H9 (cell line): ENCODE measurements around the gene MLIP. TPM values are rescaled to one million over a fixed set of nuclear protein-coding genes. Genes with fewer than 3 reads are reported as not detected.

Experiments
- DNase-seq: peaks from one replicate; pipeline ENCODE4 v3.0.0-alpha.2; 2017
- H2AFZ ChIP-seq: one replicate; pipeline ENCODE4 v1.6.1; 2013; ENCODE audit warnings: mild to moderate bottlenecking, low read length, control low read depth, moderate library complexity
- H2AK5ac ChIP-seq: 2 replicates; pipeline ENCODE4 v1.6.1; 2013; ENCODE audit warnings: low read length, control low read depth, mixed read lengths; ENCODE audit not compliant: insufficient read length
- H2BK120ac ChIP-seq: one replicate; pipeline ENCODE4 v1.6.1; 2013; ENCODE audit warnings: low read depth, mild to moderate bottlenecking, low read length, control low read depth, inconsistent platforms; ENCODE audit not compliant: poor library complexity, severe bottlenecking
- H2BK12ac ChIP-seq: 2 replicates; pipeline ENCODE4 v1.6.1; 2013; ENCODE audit warnings: low read length, control low read depth, mixed read lengths, low read depth; ENCODE audit not compliant: insufficient read length
- H2BK15ac ChIP-seq: 2 replicates; pipeline ENCODE4 v1.6.1; 2013; ENCODE audit warnings: low read depth, low read length, control low read depth
- H2BK20ac ChIP-seq: one replicate; pipeline ENCODE4 v1.6.1; 2013; ENCODE audit warnings: low read depth, mild to moderate bottlenecking, low read length, control low read depth, inconsistent platforms; ENCODE audit not compliant: poor library complexity, severe bottlenecking
- H2BK5ac ChIP-seq: 2 replicates; pipeline ENCODE4 v1.6.1; 2013; ENCODE audit warnings: low read length, control low read depth, mixed read lengths; ENCODE audit not compliant: insufficient read length
- H3K14ac ChIP-seq: 2 replicates; pipeline ENCODE4 v1.6.1; 2013; ENCODE audit warnings: low read length, control low read depth; ENCODE audit not compliant: insufficient read depth
- H3K18ac ChIP-seq: 2 replicates; pipeline ENCODE4 v1.6.1; 2013; ENCODE audit warnings: low read depth, mild to moderate bottlenecking, mixed read lengths, low read length, control low read depth; ENCODE audit not compliant: insufficient read length
- H3K23ac ChIP-seq: 2 replicates; pipeline ENCODE4 v1.6.1; 2013; ENCODE audit warnings: low read length, control low read depth, mixed read lengths, low read depth; ENCODE audit not compliant: insufficient read length
- H3K23me2 ChIP-seq: 2 replicates; pipeline ENCODE4 v1.6.1; 2013; ENCODE audit warnings: low read depth, mild to moderate bottlenecking, mixed read lengths, low read length, control low read depth; ENCODE audit not compliant: insufficient read length, poor library complexity, severe bottlenecking
- H3K27ac ChIP-seq: 2 replicates; pipeline ENCODE4 v1.5.1; 2013; ENCODE audit warnings: low read length, control low read depth, mixed read lengths, low read depth; ENCODE audit not compliant: insufficient read length
- H3K27me3 ChIP-seq: 2 replicates; pipeline ENCODE4 v1.6.1; 2013; ENCODE audit warnings: low read length, control low read depth, inconsistent platforms; ENCODE audit not compliant: insufficient read depth
- H3K4ac ChIP-seq: 2 replicates; pipeline ENCODE4 v1.6.1; 2013; ENCODE audit warnings: low read depth, mild to moderate bottlenecking, control low read depth, inconsistent platforms, low read length, moderate library complexity
- H3K4me1 ChIP-seq: 2 replicates; pipeline ENCODE4 v1.6.1; 2013; ENCODE audit warnings: low read length, control low read depth, inconsistent platforms; ENCODE audit not compliant: insufficient read depth
- H3K4me2 ChIP-seq: 2 replicates; pipeline ENCODE4 v1.6.1; 2013; ENCODE audit warnings: low read length, control low read depth, mixed read lengths; ENCODE audit not compliant: insufficient read length, insufficient read depth
- H3K56ac ChIP-seq: 2 replicates; pipeline ENCODE4 v1.6.1; 2013; ENCODE audit warnings: low read depth, mild to moderate bottlenecking, mixed read lengths, low read length, control low read depth; ENCODE audit not compliant: insufficient read length
- H3K79me1 ChIP-seq: 2 replicates; pipeline ENCODE4 v1.6.1; 2013; ENCODE audit warnings: low read depth, mild to moderate bottlenecking, moderate library complexity, low read length, control low read depth, inconsistent platforms; ENCODE audit not compliant: insufficient read depth, poor library complexity, severe bottlenecking
- H3K79me2 ChIP-seq: 2 replicates; pipeline ENCODE4 v1.6.1; 2013; ENCODE audit warnings: low read length, control low read depth, inconsistent platforms; ENCODE audit not compliant: insufficient read depth
- H3K9ac ChIP-seq: 2 replicates; pipeline ENCODE4 v1.6.1; 2013; ENCODE audit warnings: low read length, control low read depth, mixed read lengths; ENCODE audit not compliant: insufficient read length; ENCODE audit errors: extremely low read depth
- H3K9me3 ChIP-seq: one replicate; pipeline ENCODE4 v1.6.1; 2013; ENCODE audit warnings: low read depth, low read length, inconsistent platforms; ENCODE audit not compliant: control insufficient read depth
- H3T11ph ChIP-seq: one replicate; pipeline ENCODE4 v1.6.1; 2013; ENCODE audit warnings: mild to moderate bottlenecking, low read length, control low read depth, inconsistent platforms
- H4K20me1 ChIP-seq: one replicate; pipeline ENCODE4 v1.6.1; 2013; ENCODE audit not compliant: control insufficient read depth, insufficient read length, insufficient read depth
- H4K5ac ChIP-seq: 2 replicates; pipeline ENCODE4 v1.6.1; 2013; ENCODE audit warnings: low read depth, mild to moderate bottlenecking, mixed read lengths, low read length, control low read depth; ENCODE audit not compliant: insufficient read length
- H4K8ac ChIP-seq: replicated peaks from 2 replicates; pipeline ENCODE4 v1.6.1; 2013; ENCODE audit warnings: low read length, control low read depth, mixed read lengths, low read depth; ENCODE audit not compliant: insufficient read length
- H4K91ac ChIP-seq: 2 replicates; pipeline ENCODE4 v1.6.1; 2013; ENCODE audit warnings: low read depth, mild to moderate bottlenecking, moderate library complexity, mixed read lengths, low read length, control low read depth; ENCODE audit not compliant: insufficient read length
- H3K27ac Mint-ChIP-seq, 3 experiments: 2 replicates in 2 of 3; 3 replicates in 1 of 3; pipeline ENCODE4 v1.8.0; 2020 to 2021; ENCODE audit warnings: mixed read lengths in 3 of 3, mild to moderate bottlenecking in 1 of 3, moderate library complexity in 1 of 3
- H3K27me3 Mint-ChIP-seq: 2 replicates; pipeline ENCODE4 v1.8.0; 2021; ENCODE audit warnings: low read depth, mild to moderate bottlenecking, moderate library complexity, mixed read lengths
- H3K36me3 Mint-ChIP-seq, 3 experiments: 2 replicates in 2 of 3; 3 replicates in 1 of 3; pipeline ENCODE4 v1.8.0; 2020 to 2021; ENCODE audit warnings: low read depth in 3 of 3, mixed read lengths in 3 of 3; ENCODE audit not compliant: insufficient read depth in 1 of 3
- H3K4me1 Mint-ChIP-seq, 2 experiments: 2 replicates each; pipeline ENCODE4 v1.8.0; 2020; ENCODE audit warnings: mixed read lengths in 2 of 2
- H3K4me3 Mint-ChIP-seq, 2 experiments: 2 replicates in 1 of 2; 3 replicates in 1 of 2; pipeline ENCODE4 v1.8.0; 2020 to 2021; ENCODE audit warnings: mild to moderate bottlenecking in 2 of 2, mixed read lengths in 2 of 2, moderate library complexity in 1 of 2
- H3K9me3 Mint-ChIP-seq, 2 experiments: 2 replicates in 1 of 2; 3 replicates in 1 of 2; pipeline ENCODE4 v1.8.0; 2020; ENCODE audit warnings: mild to moderate bottlenecking in 2 of 2, mixed read lengths in 2 of 2, moderate library complexity in 1 of 2
- WGBS: extraction: QIAGEN DNeasy Blood & Tissue Kit; methylation state at CpG from one replicate; pipeline ENCODE4 v1.1.7; 2013; ENCODE audit warnings: missing lambda C conversion rate, low lambda C conversion rate, mixed read lengths; ENCODE audit not compliant: insufficient read length; ENCODE audit errors: extremely low coverage; 5-methylcytosine and 5-hydroxymethylcytosine counted together
- total RNA-seq: library from RNA; stranded (reverse); gene quantifications from 2 replicates; pipeline ENCODE4 v1.2.1, GENCODE V29; 2021
- TF ChIP-seq, protein P1 (sequence below): fragments of 200-600 bp; sonication (generic); conservative IDR thresholded peaks from 3 replicates; pipeline ENCODE4 v1.8.0; 2021; ENCODE audit warnings: antibody characterized with exemption, mild to moderate bottlenecking

Gene MLIP
- total RNA-seq, 1 experiment from 2014 or later, result not detected

GRCh38 chr6:54194067-54194466 lies 82.8 kb downstream of the MLIP start:
- no peaks in the 10 kb centered on the region for H3K4me1 ChIP-seq
- H3K4ac ChIP-seq, result no peak overlapping the region
- no peaks in the 10 kb centered on the region for H3K79me2 ChIP-seq
- H4K91ac ChIP-seq, result no peak overlapping the region
- no peak overlapping the region for H2BK5ac ChIP-seq
- H3K27me3 Mint-ChIP-seq, result no peaks in the 10 kb centered on the region; the same call in none of the 2 replicates
- no peaks in the 10 kb centered on the region for H3K27me3 ChIP-seq
- no peak overlapping the region for H3K27ac ChIP-seq
- no peak overlapping the region for H3K4me3 Mint-ChIP-seq
- no peak overlapping the region for H2AK5ac ChIP-seq
- H3K79me1 ChIP-seq, result no peaks in the 10 kb centered on the region
- H3K4me2 ChIP-seq, result no peak overlapping the region
- H3K9ac ChIP-seq, result no peak overlapping the region
- H3K27ac Mint-ChIP-seq, result no peak overlapping the region
- H3K23me2 ChIP-seq, result no peaks in the 10 kb centered on the region
- no peak overlapping the region for H2BK15ac ChIP-seq
- H3K14ac ChIP-seq, result no peak overlapping the region
- peaks cover 11 to 16% of the 10 kb centered on the region in 2 experiments for H3K4me1 Mint-ChIP-seq
- H3K23ac ChIP-seq, result no peak overlapping the region
- TF ChIP-seq, protein P1, sequence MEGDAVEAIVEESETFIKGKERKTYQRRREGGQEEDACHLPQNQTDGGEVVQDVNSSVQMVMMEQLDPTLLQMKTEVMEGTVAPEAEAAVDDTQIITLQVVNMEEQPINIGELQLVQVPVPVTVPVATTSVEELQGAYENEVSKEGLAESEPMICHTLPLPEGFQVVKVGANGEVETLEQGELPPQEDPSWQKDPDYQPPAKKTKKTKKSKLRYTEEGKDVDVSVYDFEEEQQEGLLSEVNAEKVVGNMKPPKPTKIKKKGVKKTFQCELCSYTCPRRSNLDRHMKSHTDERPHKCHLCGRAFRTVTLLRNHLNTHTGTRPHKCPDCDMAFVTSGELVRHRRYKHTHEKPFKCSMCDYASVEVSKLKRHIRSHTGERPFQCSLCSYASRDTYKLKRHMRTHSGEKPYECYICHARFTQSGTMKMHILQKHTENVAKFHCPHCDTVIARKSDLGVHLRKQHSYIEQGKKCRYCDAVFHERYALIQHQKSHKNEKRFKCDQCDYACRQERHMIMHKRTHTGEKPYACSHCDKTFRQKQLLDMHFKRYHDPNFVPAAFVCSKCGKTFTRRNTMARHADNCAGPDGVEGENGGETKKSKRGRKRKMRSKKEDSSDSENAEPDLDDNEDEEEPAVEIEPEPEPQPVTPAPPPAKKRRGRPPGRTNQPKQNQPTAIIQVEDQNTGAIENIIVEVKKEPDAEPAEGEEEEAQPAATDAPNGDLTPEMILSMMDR, result no peak
- no peaks in the 10 kb centered on the region for H3K9me3 ChIP-seq
- H2BK12ac ChIP-seq, result no peak overlapping the region
- H2AFZ ChIP-seq, result no peak overlapping the region
- H3K36me3 Mint-ChIP-seq, result no peaks in the 10 kb centered on the region
- no peak overlapping the region for H4K5ac ChIP-seq
- H2BK20ac ChIP-seq, result no peak overlapping the region
- DNase-seq, result no peak
- no peak overlapping the region for H3K56ac ChIP-seq
- no peaks in the 10 kb centered on the region for H4K20me1 ChIP-seq
- no peaks in the 10 kb centered on the region for H3K9me3 Mint-ChIP-seq
- no peak overlapping the region for H3T11ph ChIP-seq
- no peak overlapping the region for H4K8ac ChIP-seq
- H2BK120ac ChIP-seq, result no peak overlapping the region
- WGBS, result no CpG with 5 or more reads among the region's 4 CpGs
- H3K18ac ChIP-seq, result no peak overlapping the region
